HG03521 (cell line): ENCODE measurements around the gene UNG.
"Not testable (repeated sequence)": the region's sequence is repeated elsewhere in the genome, so short reads cannot be mapped to it uniquely, and the experiment has no call there.

Experiments
- ATAC-seq: cut with Tn5 transposase; IDR thresholded peaks from one replicate; pipeline ENCODE4 v1.9.1; 2021; ENCODE audit warnings: mild to moderate bottlenecking, moderate library complexity; ENCODE audit not compliant: unreplicated experiment

UNG gene

GRCh38 chr12:109097435-109098182 is at the start of gene UNG:
Gene UNG, plus strand, starts transcription at chr12:109097597. Its CDS starts 83 bp downstream, at chr12:109097680.
- ATAC-seq: peak; percentile 94

- ATAC-seq: not testable (repeated sequence)
Measured at GRCh38 chr12:109048706-109049105, 48.7 kb upstream of the UNG start.

GRCh38 chr12:109049794-109050193 is 47.6 kb upstream of the UNG start:
- not testable (repeated sequence) for ATAC-seq

- ATAC-seq: no peak
Measured at GRCh38 chr12:109052097-109052413, 45.3 kb upstream of the UNG start.

GRCh38 chr12:109052414-109053323 is 44.7 kb upstream of the UNG start, which contains the start of gene USP30:
Gene USP30, plus strand, starts transcription at chr12:109052576. Its CDS starts 103 bp downstream, at chr12:109052679.
- ATAC-seq: peak; percentile 78

- ATAC-seq: peak; percentile 44
Measured at GRCh38 chr12:109053382-109054123, 43.8 kb upstream of the UNG start.

GRCh38 chr12:109054124-109054513 is 43.3 kb upstream of the UNG start:
- ATAC-seq: not testable (repeated sequence)

GRCh38 chr12:109054520-109054919 is 42.9 kb upstream of the UNG start:
- ATAC-seq: no peak

GRCh38 chr12:109056891-109057290 is 40.5 kb upstream of the UNG start:
- no peak for ATAC-seq

GRCh38 chr12:109057376-109057775 is 40.0 kb upstream of the UNG start:
- no peak for ATAC-seq

- ATAC-seq: no peak
Measured at GRCh38 chr12:109058773-109059172, 38.6 kb upstream of the UNG start.

- ATAC-seq: no peak
Measured at GRCh38 chr12:109064143-109064542, 33.3 kb upstream of the UNG start.

GRCh38 chr12:109065154-109065852 is 32.1 kb upstream of the UNG start:
- ATAC-seq: no peak

GRCh38 chr12:109065853-109066193 is 31.6 kb upstream of the UNG start:
- ATAC-seq: no peak

- ATAC-seq: no peak
Measured at GRCh38 chr12:109069307-109070271, 27.8 kb upstream of the UNG start.

- no peak for ATAC-seq
Measured at GRCh38 chr12:109074866-109075265, 22.5 kb upstream of the UNG start.

GRCh38 chr12:109082751-109083150 is 14.6 kb upstream of the UNG start:
- no peak for ATAC-seq

- no peak for ATAC-seq
Measured at GRCh38 chr12:109084425-109084824, 13.0 kb upstream of the UNG start.

- no peak for ATAC-seq
Measured at GRCh38 chr12:109085590-109085989, 11.8 kb upstream of the UNG start.

GRCh38 chr12:109087250-109087649 is 10.1 kb upstream of the UNG start:
- ATAC-seq: no peak
